GM18520 (cell line): ENCODE results near the gene PPM1L.
"Not testable (repeated sequence)": the region's sequence is repeated elsewhere in the genome, so short reads cannot be mapped to it uniquely, and the experiment has no call there.

Experiments used
- ATAC-seq: cut with Tn5 transposase; IDR thresholded peaks from one replicate; pipeline ENCODE4 v1.9.1; 2021; ENCODE audit not compliant: unreplicated experiment

Gene PPM1L

GRCh38 chr3:160973067-160973809 lies 217.2 kb downstream of the PPM1L start:
- no peak for ATAC-seq

- no peak for ATAC-seq
These were observed 221.7 kb downstream of the PPM1L start for GRCh38 chr3:160977773-160978172.

GRCh38 chr3:160980740-160981139 lies 224.7 kb downstream of the PPM1L start:
- ATAC-seq = no peak

GRCh38 chr3:160981217-160981938 lies 225.3 kb downstream of the PPM1L start:
- peak; percentile 77 for ATAC-seq

- no peak for ATAC-seq
These were observed 226.5 kb downstream of the PPM1L start for GRCh38 chr3:160982491-160982890.

GRCh38 chr3:160983900-160984299 lies 227.9 kb downstream of the PPM1L start:
- not testable (repeated sequence) for ATAC-seq

- ATAC-seq = no peak
These were observed 230.0 kb downstream of the PPM1L start for GRCh38 chr3:160986069-160986468.

- no peak for ATAC-seq
These were observed 232.2 kb downstream of the PPM1L start for GRCh38 chr3:160987982-160988964.

- ATAC-seq = no peak
These were observed 234.4 kb downstream of the PPM1L start for GRCh38 chr3:160990446-160990845.

GRCh38 chr3:160992712-160993111 lies 236.7 kb downstream of the PPM1L start:
- no peak for ATAC-seq

- ATAC-seq = no peak
These were observed 240.8 kb downstream of the PPM1L start for GRCh38 chr3:160996811-160997210.

GRCh38 chr3:160998581-160998980 lies 242.6 kb downstream of the PPM1L start:
- no peak for ATAC-seq

GRCh38 chr3:160999274-160999673 lies 243.2 kb downstream of the PPM1L start:
- ATAC-seq = no peak

GRCh38 chr3:161008086-161008485 lies 252.1 kb downstream of the PPM1L start:
- no peak for ATAC-seq

GRCh38 chr3:161010151-161010550 lies 254.1 kb downstream of the PPM1L start:
- ATAC-seq = not testable (repeated sequence)

GRCh38 chr3:161014843-161015749 lies 259.1 kb downstream of the PPM1L start:
- no peak for ATAC-seq

- no peak for ATAC-seq
These were observed 260.6 kb downstream of the PPM1L start for GRCh38 chr3:161016417-161017313.

GRCh38 chr3:161017971-161018370 lies 261.9 kb downstream of the PPM1L start:
- no peak for ATAC-seq

- ATAC-seq = no peak
These were observed 264.2 kb downstream of the PPM1L start for GRCh38 chr3:161020256-161020655.
